ENCODE measurements around the gene POR. TPM values are rescaled to one million over a fixed set of nuclear protein-coding genes. Genes with fewer than 3 reads are reported as not detected.

The POR gene
- total and polyA plus RNA-seq, 2 of the 13 experiments (the other 11 are each of a cell fraction or from before 2014, with no cell fraction given): 145 to 266 TPM

DNA sequence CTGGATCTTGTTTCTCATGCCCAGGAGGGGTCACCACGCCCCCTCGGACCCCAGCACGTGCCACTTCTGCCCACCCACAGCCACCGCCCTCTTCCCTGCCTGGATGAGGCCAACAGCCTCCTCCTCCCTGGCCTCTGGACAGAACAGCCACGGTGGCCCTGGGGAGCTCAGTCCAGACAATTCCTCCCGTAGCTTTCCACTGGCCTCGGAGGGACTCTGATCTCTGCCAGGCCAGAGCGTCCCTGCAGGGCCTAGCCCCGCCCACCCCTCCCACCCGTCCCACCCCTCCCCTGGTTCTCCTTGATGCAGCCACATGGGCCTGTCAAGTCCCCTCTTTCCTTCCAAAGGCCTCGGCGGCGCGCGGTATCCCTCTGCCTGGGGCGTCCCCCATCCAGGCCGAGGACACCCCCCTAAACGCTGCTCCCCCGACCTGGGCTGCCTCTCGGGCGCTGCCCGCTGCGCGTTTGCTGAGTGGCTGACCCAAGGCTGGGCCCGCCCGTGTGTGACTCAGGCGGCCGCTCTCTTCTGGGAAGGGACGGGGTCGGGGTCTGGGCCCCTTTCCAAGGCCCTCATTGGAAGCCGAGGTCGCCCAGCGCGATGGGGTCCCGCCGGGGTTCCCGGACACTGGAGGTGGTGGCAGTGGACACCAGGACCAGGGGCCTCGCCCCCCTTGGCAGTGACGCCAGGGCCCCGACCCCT, 78.9 kb downstream of the POR start (continued):
- TF ChIP-seq, protein P1, sequence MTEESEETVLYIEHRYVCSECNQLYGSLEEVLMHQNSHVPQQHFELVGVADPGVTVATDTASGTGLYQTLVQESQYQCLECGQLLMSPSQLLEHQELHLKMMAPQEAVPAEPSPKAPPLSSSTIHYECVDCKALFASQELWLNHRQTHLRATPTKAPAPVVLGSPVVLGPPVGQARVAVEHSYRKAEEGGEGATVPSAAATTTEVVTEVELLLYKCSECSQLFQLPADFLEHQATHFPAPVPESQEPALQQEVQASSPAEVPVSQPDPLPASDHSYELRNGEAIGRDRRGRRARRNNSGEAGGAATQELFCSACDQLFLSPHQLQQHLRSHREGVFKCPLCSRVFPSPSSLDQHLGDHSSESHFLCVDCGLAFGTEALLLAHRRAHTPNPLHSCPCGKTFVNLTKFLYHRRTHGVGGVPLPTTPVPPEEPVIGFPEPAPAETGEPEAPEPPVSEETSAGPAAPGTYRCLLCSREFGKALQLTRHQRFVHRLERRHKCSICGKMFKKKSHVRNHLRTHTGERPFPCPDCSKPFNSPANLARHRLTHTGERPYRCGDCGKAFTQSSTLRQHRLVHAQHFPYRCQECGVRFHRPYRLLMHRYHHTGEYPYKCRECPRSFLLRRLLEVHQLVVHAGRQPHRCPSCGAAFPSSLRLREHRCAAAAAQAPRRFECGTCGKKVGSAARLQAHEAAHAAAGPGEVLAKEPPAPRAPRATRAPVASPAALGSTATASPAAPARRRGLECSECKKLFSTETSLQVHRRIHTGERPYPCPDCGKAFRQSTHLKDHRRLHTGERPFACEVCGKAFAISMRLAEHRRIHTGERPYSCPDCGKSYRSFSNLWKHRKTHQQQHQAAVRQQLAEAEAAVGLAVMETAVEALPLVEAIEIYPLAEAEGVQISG (CRISPR knock-in tag; IDR thresholded peaks at IDR 0.05): peak; percentile 74
- TF ChIP-seq FOXA1 (IDR thresholded peaks at IDR 0.05) (no peak), FOXA1 (CRISPR knock-in tag; IDR thresholded peaks at IDR 0.05) (0 out of 2 replicates have a peak, but pooled peaks have one; percentile 6), ZBTB46 (CRISPR knock-in tag; IDR thresholded peaks at IDR 0.05; ENCODE audit: borderline replicate concordance) (0 out of 2 replicates have a peak, but pooled peaks have one; percentile 2), HNF4A (CRISPR knock-in tag; IDR thresholded peaks at IDR 0.05) (peak; percentile 78), NFE2 (CRISPR knock-in tag; IDR thresholded peaks at IDR 0.05) (no peak), SAP130 (CRISPR knock-in tag; IDR thresholded peaks at IDR 0.05; ENCODE audit: low read depth) (peak; percentile 74), PAXIP1 (CRISPR knock-in tag; conservative IDR thresholded peaks at IDR 0.05) (peak; percentile 61; the same call in 1 of the 2 replicates), ZNF263 (CRISPR knock-in tag; IDR thresholded peaks at IDR 0.05) (peak; percentile 52; the same call in 1 of the 2 replicates), GATAD1 (CRISPR knock-in tag; IDR thresholded peaks at IDR 0.05) (0 out of 2 replicates have a peak, but pooled peaks have one; percentile 15), RBM39 (IDR thresholded peaks at IDR 0.05; ENCODE audit: low read depth, low read length, poor library complexity, severe bottlenecking) (peak; percentile 65), BCL3 (CRISPR knock-in tag; IDR thresholded peaks at IDR 0.05) (peak; percentile 6; the same call in 1 of the 2 replicates), ZIK1 (CRISPR knock-in tag; IDR thresholded peaks at IDR 0.05; ENCODE audit: borderline replicate concordance, low read depth) (no peak), KDM5B (CRISPR knock-in tag; IDR thresholded peaks at IDR 0.05; ENCODE audit: borderline replicate concordance) (peak; percentile 45; the same call in 1 of the 2 replicates)
- TF ChIP-seq, protein P2, sequence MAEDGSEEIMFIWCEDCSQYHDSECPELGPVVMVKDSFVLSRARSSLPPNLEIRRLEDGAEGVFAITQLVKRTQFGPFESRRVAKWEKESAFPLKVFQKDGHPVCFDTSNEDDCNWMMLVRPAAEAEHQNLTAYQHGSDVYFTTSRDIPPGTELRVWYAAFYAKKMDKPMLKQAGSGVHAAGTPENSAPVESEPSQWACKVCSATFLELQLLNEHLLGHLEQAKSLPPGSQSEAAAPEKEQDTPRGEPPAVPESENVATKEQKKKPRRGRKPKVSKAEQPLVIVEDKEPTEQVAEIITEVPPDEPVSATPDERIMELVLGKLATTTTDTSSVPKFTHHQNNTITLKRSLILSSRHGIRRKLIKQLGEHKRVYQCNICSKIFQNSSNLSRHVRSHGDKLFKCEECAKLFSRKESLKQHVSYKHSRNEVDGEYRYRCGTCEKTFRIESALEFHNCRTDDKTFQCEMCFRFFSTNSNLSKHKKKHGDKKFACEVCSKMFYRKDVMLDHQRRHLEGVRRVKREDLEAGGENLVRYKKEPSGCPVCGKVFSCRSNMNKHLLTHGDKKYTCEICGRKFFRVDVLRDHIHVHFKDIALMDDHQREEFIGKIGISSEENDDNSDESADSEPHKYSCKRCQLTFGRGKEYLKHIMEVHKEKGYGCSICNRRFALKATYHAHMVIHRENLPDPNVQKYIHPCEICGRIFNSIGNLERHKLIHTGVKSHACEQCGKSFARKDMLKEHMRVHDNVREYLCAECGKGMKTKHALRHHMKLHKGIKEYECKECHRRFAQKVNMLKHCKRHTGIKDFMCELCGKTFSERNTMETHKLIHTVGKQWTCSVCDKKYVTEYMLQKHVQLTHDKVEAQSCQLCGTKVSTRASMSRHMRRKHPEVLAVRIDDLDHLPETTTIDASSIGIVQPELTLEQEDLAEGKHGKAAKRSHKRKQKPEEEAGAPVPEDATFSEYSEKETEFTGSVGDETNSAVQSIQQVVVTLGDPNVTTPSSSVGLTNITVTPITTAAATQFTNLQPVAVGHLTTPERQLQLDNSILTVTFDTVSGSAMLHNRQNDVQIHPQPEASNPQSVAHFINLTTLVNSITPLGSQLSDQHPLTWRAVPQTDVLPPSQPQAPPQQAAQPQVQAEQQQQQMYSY (CRISPR knock-in tag; IDR thresholded peaks at IDR 0.05): peak; percentile 89
